OCI-LY3 (cell line): Measurements from ENCODE around the gene PRCP.

Source experiments
- H2AFZ ChIP-seq: fragments of 200-600, 300-600 bp; shearing (Covaris generic); 2 replicates; pipeline ENCODE4 v1.6.0; 2014; ENCODE audit warnings: antibody characterized with exemption, low read depth, low read length
- H3K27ac ChIP-seq: fragments of 200-600, 300-600 bp; sonication (generic); 2 replicates; pipeline ENCODE4 v1.5.1; 2014; ENCODE audit warnings: mild to moderate bottlenecking, low read length, moderate library complexity, mixed read lengths
- H3K27me3 ChIP-seq: fragments of 200-600, 300-600 bp; sonication (generic); 2 replicates; pipeline ENCODE4 v1.6.1; 2014; ENCODE audit warnings: low read depth, low read length, mixed read lengths
- H3K36me3 ChIP-seq: fragments of 200-600, 300-600 bp; sonication (generic); replicated peaks from 2 replicates; pipeline ENCODE3; 2014; ENCODE audit warnings: low read depth, low read length, mixed read lengths
- H3K4me1 ChIP-seq: fragments of 300-600, 200-600 bp; sonication (generic); 2 replicates; pipeline ENCODE4 v1.6.1; 2014; ENCODE audit warnings: low read length, mixed read lengths
- H3K4me2 ChIP-seq: fragments of 200-600, 300-600 bp; sonication (generic); 2 replicates; pipeline ENCODE4 v1.6.1; 2014; ENCODE audit warnings: low read length, mixed read lengths
- H3K4me3 ChIP-seq: fragments of 300-600, 200-600 bp; sonication (generic); 2 replicates; pipeline ENCODE4 v1.5.1; 2014; ENCODE audit warnings: antibody characterized with exemption, mild to moderate bottlenecking, low read length, moderate library complexity
- H3K79me2 ChIP-seq: fragments of 300-600, 200-600 bp; shearing (Covaris generic); 2 replicates; pipeline ENCODE4 v1.6.1; 2014; ENCODE audit warnings: mild to moderate bottlenecking, low read length, mixed read lengths
- H3K9ac ChIP-seq: fragments of 300-600, 200-600 bp; shearing (Covaris generic); 2 replicates; pipeline ENCODE4 v1.6.0; 2014; ENCODE audit warnings: mild to moderate bottlenecking, low read length, moderate library complexity
- H3K9me3 ChIP-seq: fragments of 200-600, 300-600 bp; shearing (Covaris generic); 2 replicates; pipeline ENCODE4 v1.6.1; 2014; ENCODE audit warnings: low read length, mixed read lengths; ENCODE audit not compliant: insufficient read depth
- H4K20me1 ChIP-seq: fragments of 200-600, 300-600 bp; sonication (generic); 2 replicates; pipeline ENCODE4 v1.6.1; 2016; ENCODE audit warnings: low read length, mixed read lengths; ENCODE audit not compliant: insufficient read depth
- EZH2phosphoT487 ChIP-seq: fragments of 200-600 bp; shearing (Covaris generic); IDR thresholded peaks from 2 replicates; pipeline ENCODE4 v1.6.1; 2018; ENCODE audit warnings: antibody characterized with exemption, mixed run types, low read depth
- TF ChIP-seq, protein P1 (sequence below): fragments of 200-600, 300-600 bp; sonication (generic); IDR thresholded peaks from 2 replicates; pipeline ENCODE4 v1.5.1; 2014; ENCODE audit warnings: antibody characterized with exemption, low read length, low read depth

PRCP gene

DNA sequence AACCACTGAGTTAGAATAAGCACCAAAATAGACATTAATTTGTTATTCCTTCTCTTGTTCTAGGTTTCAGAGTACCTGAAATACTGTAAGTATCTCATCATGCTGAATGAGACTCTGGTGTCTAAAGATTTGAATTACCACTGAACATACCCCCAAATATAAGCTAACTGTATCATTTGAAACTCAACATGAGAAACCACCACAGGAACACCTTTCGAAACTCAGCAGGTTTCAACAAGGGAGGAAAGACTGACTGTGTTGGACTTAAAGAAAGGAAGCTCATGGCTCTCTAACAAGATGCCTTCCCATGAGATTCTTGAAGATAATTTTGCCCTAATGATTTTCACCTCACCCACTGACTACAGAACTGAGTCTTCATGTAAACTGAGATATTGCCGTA lies 37.0 kb downstream of the PRCP start:
- Histone ChIP-seq H3K4me2 (no peak overlapping the region), H2AFZ (no peak overlapping the region), H3K79me2 (no peaks in the 10 kb centered on the region; the same call in 1 of the 2 replicates), H3K36me3 (no peaks in the 10 kb centered on the region), H3K9ac (no peak overlapping the region), H4K20me1 (peaks cover 3% of the 10 kb centered on the region; the same call in 1 of the 2 replicates), H3K4me1 (peaks cover 15% of the 10 kb centered on the region), H3K27me3 (no peaks in the 10 kb centered on the region), H3K9me3 (no peaks in the 10 kb centered on the region), H3K4me3 (no peak overlapping the region), H3K27ac (no peak overlapping the region)
- TF ChIP-seq, protein P1, sequence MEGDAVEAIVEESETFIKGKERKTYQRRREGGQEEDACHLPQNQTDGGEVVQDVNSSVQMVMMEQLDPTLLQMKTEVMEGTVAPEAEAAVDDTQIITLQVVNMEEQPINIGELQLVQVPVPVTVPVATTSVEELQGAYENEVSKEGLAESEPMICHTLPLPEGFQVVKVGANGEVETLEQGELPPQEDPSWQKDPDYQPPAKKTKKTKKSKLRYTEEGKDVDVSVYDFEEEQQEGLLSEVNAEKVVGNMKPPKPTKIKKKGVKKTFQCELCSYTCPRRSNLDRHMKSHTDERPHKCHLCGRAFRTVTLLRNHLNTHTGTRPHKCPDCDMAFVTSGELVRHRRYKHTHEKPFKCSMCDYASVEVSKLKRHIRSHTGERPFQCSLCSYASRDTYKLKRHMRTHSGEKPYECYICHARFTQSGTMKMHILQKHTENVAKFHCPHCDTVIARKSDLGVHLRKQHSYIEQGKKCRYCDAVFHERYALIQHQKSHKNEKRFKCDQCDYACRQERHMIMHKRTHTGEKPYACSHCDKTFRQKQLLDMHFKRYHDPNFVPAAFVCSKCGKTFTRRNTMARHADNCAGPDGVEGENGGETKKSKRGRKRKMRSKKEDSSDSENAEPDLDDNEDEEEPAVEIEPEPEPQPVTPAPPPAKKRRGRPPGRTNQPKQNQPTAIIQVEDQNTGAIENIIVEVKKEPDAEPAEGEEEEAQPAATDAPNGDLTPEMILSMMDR: no peak
- TF ChIP-seq EZH2phosphoT487: no peak

- no peaks in the 10 kb centered on the region for H3K27me3 ChIP-seq
- H3K4me1 ChIP-seq: peaks cover 12% of the 10 kb centered on the region
- H3K4me3 ChIP-seq: no peak overlapping the region
- H3K36me3 ChIP-seq: peaks cover 1% of the 10 kb centered on the region
- H3K9me3 ChIP-seq: no peaks in the 10 kb centered on the region
- H3K9ac ChIP-seq: no peak overlapping the region
- H3K79me2 ChIP-seq: no peaks in the 10 kb centered on the region; the same call in 1 of the 2 replicates
- no peak for TF ChIP-seq EZH2phosphoT487
- TF ChIP-seq, protein P1: no peak
- peaks cover 3% of the 10 kb centered on the region; the same call in 1 of the 2 replicates for H4K20me1 ChIP-seq
- H3K27ac ChIP-seq: no peak overlapping the region
- no peak overlapping the region for H3K4me2 ChIP-seq
- no peak overlapping the region for H2AFZ ChIP-seq
Measured at GRCh38 chr11:82862379-82862778, 37.9 kb downstream of the PRCP start.

DNA sequence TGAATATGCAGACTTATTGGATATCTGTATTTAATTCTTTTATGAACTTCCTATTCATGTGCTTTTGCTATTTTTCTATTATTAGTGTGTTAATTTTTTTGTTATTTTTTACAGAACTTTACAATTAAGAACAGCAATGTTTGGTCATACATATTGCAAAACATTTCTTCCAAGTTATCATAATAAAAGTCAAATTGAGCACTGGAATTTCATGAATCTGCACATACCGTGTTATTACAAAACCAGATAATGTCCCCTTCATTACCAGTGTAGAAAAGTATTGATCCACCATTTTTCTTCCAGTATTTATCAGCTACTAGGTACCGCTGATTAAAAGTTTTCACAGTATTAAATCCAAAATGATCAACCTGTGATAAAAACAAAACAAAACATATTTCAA lies 40.5 kb downstream of the PRCP start:
- H3K4me2 ChIP-seq: no peak overlapping the region
- no peaks in the 10 kb centered on the region for H4K20me1 ChIP-seq
- no peak overlapping the region for H3K27ac ChIP-seq
- H3K4me1 ChIP-seq: peaks cover 9% of the 10 kb centered on the region
- H3K36me3 ChIP-seq: peaks cover 5% of the 10 kb centered on the region
- H2AFZ ChIP-seq: no peak overlapping the region
- TF ChIP-seq, protein P1: no peak
- TF ChIP-seq EZH2phosphoT487: no peak
- no peaks in the 10 kb centered on the region for H3K9me3 ChIP-seq
- no peaks in the 10 kb centered on the region for H3K27me3 ChIP-seq
- H3K9ac ChIP-seq: no peak overlapping the region
- no peak overlapping the region for H3K4me3 ChIP-seq
- no peaks in the 10 kb centered on the region for H3K79me2 ChIP-seq

DNA sequence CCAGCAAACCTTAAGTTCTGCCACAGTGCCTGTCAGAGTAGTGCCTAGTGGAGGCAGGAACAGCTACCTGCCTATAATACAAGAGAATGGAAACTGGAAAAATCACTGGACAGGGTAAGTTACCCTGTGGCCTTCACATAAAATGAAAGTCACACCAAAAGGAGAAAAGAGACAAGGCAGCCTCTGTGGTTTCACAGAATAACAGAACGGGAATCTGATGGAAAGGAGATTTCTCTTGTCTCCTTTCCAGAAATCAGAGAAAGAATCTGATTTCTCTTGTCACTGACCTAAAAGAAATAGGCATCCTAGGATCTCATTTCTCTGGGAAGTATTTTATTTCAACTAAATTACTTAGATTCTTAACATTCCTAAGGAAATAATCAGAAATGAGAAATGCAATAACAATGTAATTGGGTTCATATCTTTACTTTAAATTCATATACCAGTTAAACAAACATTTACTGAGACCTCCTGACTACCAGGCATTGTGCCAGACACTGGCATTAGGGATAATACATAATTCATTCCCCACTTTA lies 41.6 kb downstream of the PRCP start:
- H3K27ac ChIP-seq: no peak overlapping the region

More for the DNA sequence above, 41.6 kb downstream of the PRCP start:
- Histone ChIP-seq H3K4me2 (no peak overlapping the region), H3K9ac (no peak overlapping the region), H3K4me1 (no peaks in the 10 kb centered on the region), H2AFZ (no peak overlapping the region), H3K27me3 (no peaks in the 10 kb centered on the region), H3K36me3 (peaks cover 5% of the 10 kb centered on the region), H3K9me3 (no peaks in the 10 kb centered on the region), H4K20me1 (no peaks in the 10 kb centered on the region), H3K4me3 (no peak overlapping the region), H3K79me2 (no peaks in the 10 kb centered on the region)
- no peak for TF ChIP-seq EZH2phosphoT487
- TF ChIP-seq, protein P1: no peak
